GM23248 (cell line): ENCODE data around the gene PTPN6. TPM values are rescaled to one million over a fixed set of nuclear protein-coding genes. Genes with fewer than 3 reads are reported as not detected.

Experiments
- DNase-seq: peaks from one replicate; pipeline ENCODE4 v3.0.0-alpha.2; 2015
- H2AFZ ChIP-seq: fragments of 200-600 bp; sonication (generic); 2 replicates; pipeline ENCODE4 v1.6.1; 2016; ENCODE audit warnings: antibody characterized with exemption
- H3F3A ChIP-seq: fragments of 200-600 bp; sonication (generic); 2 replicates; pipeline ENCODE4 v1.6.1; 2016; ENCODE audit warnings: mild to moderate bottlenecking, antibody characterized with exemption, mixed run types; ENCODE audit not compliant: insufficient read depth
- H3K27ac ChIP-seq: fragments of 200-600 bp; sonication (generic); 2 replicates; pipeline ENCODE4 v1.5.1; 2016; ENCODE audit warnings: mild to moderate bottlenecking
- H3K27me3 ChIP-seq: fragments of 200-600 bp; sonication (generic); replicated peaks from 2 replicates; pipeline ENCODE4 v1.6.1; 2016; ENCODE audit warnings: mild to moderate bottlenecking; ENCODE audit not compliant: insufficient read depth
- H3K36me3 ChIP-seq: fragments of 200-600 bp; sonication (generic); 2 replicates; pipeline ENCODE4 v1.6.1; 2016; ENCODE audit warnings: low read depth, mild to moderate bottlenecking
- H3K4me1 ChIP-seq: fragments of 200-600 bp; sonication (generic); 2 replicates; pipeline ENCODE4 v1.6.1; 2016; ENCODE audit warnings: mild to moderate bottlenecking; ENCODE audit not compliant: insufficient read depth
- H3K4me2 ChIP-seq: fragments of 200-600 bp; sonication (generic); one replicate; pipeline ENCODE4 v1.6.1; 2016; ENCODE audit warnings: mild to moderate bottlenecking; ENCODE audit not compliant: unreplicated experiment
- H3K4me3 ChIP-seq: fragments of 200-600 bp; sonication (generic); 2 replicates; pipeline ENCODE4 v1.5.1; 2016; ENCODE audit warnings: mild to moderate bottlenecking
- H3K79me2 ChIP-seq: fragments of 200-600 bp; sonication (generic); 2 replicates; pipeline ENCODE4 v1.6.1; 2016; ENCODE audit warnings: mild to moderate bottlenecking; ENCODE audit not compliant: insufficient read depth
- H3K9ac ChIP-seq: fragments of 200-600 bp; sonication (generic); 2 replicates; pipeline ENCODE4 v1.6.1; 2016; ENCODE audit warnings: mild to moderate bottlenecking
- H3K9me2 ChIP-seq: fragments of 200-600 bp; sonication (generic); 2 replicates; pipeline ENCODE4 v1.6.1; 2016; ENCODE audit warnings: mixed run types, mild to moderate bottlenecking, moderate library complexity; ENCODE audit not compliant: insufficient read depth
- H3K9me3 ChIP-seq: fragments of 200-600 bp; sonication (generic); one replicate; pipeline ENCODE4 v1.6.1; 2017; ENCODE audit warnings: low read depth
- H4K20me1 ChIP-seq: fragments of 200-600 bp; sonication (generic); 2 replicates; pipeline ENCODE4 v1.6.0; 2016; ENCODE audit not compliant: insufficient read depth
- EZH2 ChIP-seq: fragments of 200-600 bp; sonication (generic); IDR thresholded peaks from 2 replicates; pipeline ENCODE4 v1.6.1; 2018; ENCODE audit warnings: antibody characterized with exemption, mild to moderate bottlenecking; ENCODE audit not compliant: insufficient read depth, poor library complexity, severe bottlenecking
- EZH2phosphoT487 ChIP-seq: fragments of 200-600 bp; sonication (generic); IDR thresholded peaks from 2 replicates; pipeline ENCODE4 v1.6.1; 2018; ENCODE audit warnings: antibody characterized with exemption, moderate library complexity, mild to moderate bottlenecking, low read depth; ENCODE audit not compliant: insufficient read depth
- WGBS, 2 experiments: methylation state at CpG; one replicate each; pipeline ENCODE4 v1.1.6; 2015 to 2017; ENCODE audit warnings: low lambda C conversion rate in 2 of 2, low coverage in 1 of 2; ENCODE audit errors: missing lambda C conversion rate in 2 of 2; 5-methylcytosine and 5-hydroxymethylcytosine counted together
- in situ Hi-C: fragments of 300-500 bp; cut with MboI; formaldehyde crosslinking; loops from 2 replicates; pipeline ENCODE4 v1.15.0; 2020
- polyA plus RNA-seq: library from polyadenylated mRNA; unstranded; fragments of >200 nt; fragmentation: Nextera tagmentation; extraction: Ambion mirVana; gene quantifications from 2 replicates; pipeline ENCODE4 v1.2.1, GENCODE V29; 2016
- total RNA-seq: library from RNA; depleted of rRNA; stranded (reverse); fragments of >200 nt; shearing (Covaris generic); gene quantifications from 2 replicates; pipeline ENCODE4 v1.2.3, GENCODE V29; 2014

Gene PTPN6
- total and polyA plus RNA-seq, 2 experiments from 2014 or later: 0.21 TPM; not detected in 1

DNA sequence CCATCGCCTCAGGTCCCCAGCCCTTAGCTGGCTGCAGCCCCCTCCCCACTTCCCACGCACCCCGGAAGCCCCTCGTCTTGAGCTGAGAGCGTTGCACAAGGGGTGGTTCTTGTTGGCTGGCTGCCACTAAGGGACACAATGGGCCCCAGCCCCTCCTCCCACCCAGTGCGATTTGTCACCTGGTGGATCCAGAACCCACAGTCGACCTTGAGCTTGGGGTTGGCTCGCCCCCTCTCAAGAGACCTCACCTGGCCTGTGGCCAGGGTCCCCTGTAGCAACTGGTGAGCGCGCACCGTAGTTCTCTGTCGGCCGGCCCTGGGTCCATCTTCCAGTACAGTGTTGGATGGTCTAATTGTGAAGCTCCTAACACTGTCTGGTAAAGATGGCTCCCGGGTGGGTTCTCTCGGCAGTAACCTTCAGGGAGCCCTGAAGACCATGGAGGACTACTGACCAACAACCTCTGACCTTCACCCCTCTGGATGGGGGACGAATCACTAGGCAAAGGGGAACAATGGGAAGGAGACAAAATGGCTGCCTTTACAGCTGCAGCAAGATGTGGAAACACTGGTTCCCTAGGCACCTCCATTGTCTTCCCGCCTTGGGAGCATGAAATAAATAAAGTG, 12.7 kb downstream of the PTPN6 start:
- Histone ChIP-seq H3K9ac (no peak overlapping the region), H3K9me2 (no peaks in the 10 kb centered on the region), H3K27me3 (no peaks in the 10 kb centered on the region), H4K20me1 (no peaks in the 10 kb centered on the region), H3K4me1 (peaks cover 9% of the 10 kb centered on the region; the same call in 1 of the 2 replicates), H2AFZ (no peak overlapping the region), H3K4me3 (no peak overlapping the region), H3K4me2 (no peak overlapping the region), H3K27ac (no peak overlapping the region), H3K9me3 (no peaks in the 10 kb centered on the region), H3K79me2 (peaks cover 15% of the 10 kb centered on the region), H3F3A (peaks cover 44% of the 10 kb centered on the region), H3K36me3 (peaks cover 26% of the 10 kb centered on the region)
- whole genome bisulfite sequencing, 2 experiments: 86% methylated on average over 12 to 17 of the region's 17 CpGs
- DNase-seq: no peak
- in situ Hi-C loops: no loop called here
- TF ChIP-seq EZH2 (no peak), EZH2phosphoT487 (no peak)

DNA sequence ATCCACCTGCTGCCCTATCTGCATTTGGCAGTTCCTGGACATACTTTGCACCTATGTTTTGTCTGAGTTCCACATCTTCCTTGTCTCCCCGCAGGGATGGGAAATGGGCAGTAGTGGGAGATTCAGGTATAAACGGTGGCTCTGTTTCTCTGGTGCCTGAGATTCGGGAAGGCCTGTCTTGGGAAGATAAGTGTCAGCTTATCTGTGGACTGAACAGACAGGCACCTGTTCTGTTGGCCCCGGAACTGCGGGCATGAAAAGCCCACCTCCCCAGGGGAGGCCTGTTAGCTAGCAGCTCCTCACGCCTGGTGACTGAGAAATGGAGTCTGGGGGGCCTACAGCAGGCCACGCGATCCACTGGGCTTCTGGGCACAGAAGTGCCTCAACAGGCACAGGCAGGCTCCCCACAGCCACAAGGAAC, 13.5 kb downstream of the PTPN6 start:
- 73 to 78% methylated on average over 8 of the region's 8 CpGs for WGBS, 2 experiments
- TF ChIP-seq EZH2 (no peak), EZH2phosphoT487 (no peak)
- H3K9ac ChIP-seq: peak overlapping the region; percentile 58; the same call in 1 of the 2 replicates
- H4K20me1 ChIP-seq: no peaks in the 10 kb centered on the region
- H3K36me3 ChIP-seq: peaks cover 27% of the 10 kb centered on the region
- DNase-seq: no peak
- H3K4me1 ChIP-seq: peaks cover 15% of the 10 kb centered on the region; the same call in 1 of the 2 replicates
- no peaks in the 10 kb centered on the region for H3K9me3 ChIP-seq
- no peaks in the 10 kb centered on the region for H3K9me2 ChIP-seq
- peaks cover 45% of the 10 kb centered on the region for H3F3A ChIP-seq
- H2AFZ ChIP-seq: no peak overlapping the region
- H3K4me2 ChIP-seq: no peak overlapping the region
- peaks cover 22% of the 10 kb centered on the region for H3K79me2 ChIP-seq
- in situ Hi-C loops: no loop called here
- H3K27me3 ChIP-seq: no peaks in the 10 kb centered on the region
- H3K27ac ChIP-seq: peak overlapping the region; percentile 53
- H3K4me3 ChIP-seq: no peak overlapping the region

DNA sequence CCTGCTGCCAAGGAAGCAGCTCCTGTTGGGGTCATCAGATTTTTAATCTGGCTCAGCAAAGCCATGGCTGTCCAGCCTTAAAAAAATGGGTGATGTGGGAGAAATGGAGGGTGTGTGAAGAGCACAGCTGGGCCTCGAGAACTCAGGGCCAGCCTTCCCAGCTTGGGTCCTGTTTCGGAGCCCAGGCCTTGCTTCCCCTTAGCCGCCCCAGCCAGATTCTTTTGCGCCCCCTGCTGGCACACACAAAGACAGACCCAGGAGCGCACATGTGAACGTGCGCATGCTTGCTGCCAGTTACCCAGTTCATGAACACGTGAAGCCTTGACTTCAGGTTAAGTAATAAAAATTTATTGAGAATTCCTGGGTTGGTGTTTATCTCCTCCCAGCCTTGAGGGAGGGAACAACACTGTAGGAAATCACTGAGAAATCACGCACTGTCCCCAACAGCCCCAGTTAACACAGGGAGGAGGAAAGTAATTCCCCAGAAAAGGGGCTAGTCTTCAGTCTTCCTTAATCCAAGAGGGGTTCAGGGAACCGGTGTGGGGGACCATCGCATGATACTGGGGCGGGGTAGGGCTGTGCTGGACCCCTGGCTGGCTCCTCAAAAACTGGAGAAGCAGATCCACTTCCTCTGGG, 14.0 kb downstream of the PTPN6 start:
- Histone ChIP-seq H3K9me3 (no peaks in the 10 kb centered on the region), H3K9me2 (no peaks in the 10 kb centered on the region), H4K20me1 (no peaks in the 10 kb centered on the region), H3K4me1 (peaks cover 15% of the 10 kb centered on the region; the same call in 1 of the 2 replicates), H3K36me3 (peaks cover 27% of the 10 kb centered on the region), H3K27ac (peak overlapping the region; percentile 53), H3K79me2 (peaks cover 27% of the 10 kb centered on the region), H3K4me2 (no peak overlapping the region), H3K27me3 (no peaks in the 10 kb centered on the region), H3K4me3 (no peak overlapping the region), H2AFZ (no peak overlapping the region), H3F3A (peaks cover 45% of the 10 kb centered on the region), H3K9ac (peak overlapping the region; percentile 58; the same call in 1 of the 2 replicates)
- in situ Hi-C loops: no loop called here
- TF ChIP-seq EZH2phosphoT487 (no peak), EZH2 (no peak)
- WGBS, 2 experiments: 25 to 28% methylated on average over 12 of the region's 12 CpGs
- peak; percentile 89 for DNase-seq

DNA sequence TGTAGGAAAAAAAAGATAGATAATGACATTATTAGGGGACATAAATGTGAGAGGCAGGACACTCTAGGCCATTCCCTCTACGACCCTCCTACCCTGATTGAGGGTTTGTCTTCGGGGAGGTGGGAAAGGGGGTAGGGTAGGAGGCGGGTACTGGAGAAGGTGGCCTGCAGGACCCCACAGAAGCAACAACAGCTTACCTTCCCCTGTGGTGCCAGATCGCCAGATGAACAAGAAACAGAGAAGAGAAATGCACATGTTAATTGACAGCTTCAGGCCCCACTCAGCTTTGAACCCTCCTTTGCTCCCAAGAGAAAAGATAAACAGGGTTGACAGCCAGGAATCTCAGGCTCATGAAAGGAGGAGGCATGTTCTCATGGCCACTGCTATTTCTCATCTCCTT, 14.6 kb downstream of the PTPN6 start:
- no peak for TF ChIP-seq EZH2phosphoT487
- no peak for TF ChIP-seq EZH2
- H3K9me2 ChIP-seq: no peaks in the 10 kb centered on the region
- H3K4me2 ChIP-seq: no peak overlapping the region
- in situ Hi-C loops: no loop called here
- no peaks in the 10 kb centered on the region for H3K9me3 ChIP-seq
- H3K27ac ChIP-seq: peak overlapping the region; percentile 53; the same call in 1 of the 2 replicates
- H3K4me1 ChIP-seq: peaks cover 15% of the 10 kb centered on the region; the same call in 1 of the 2 replicates
- no peaks in the 10 kb centered on the region for H3K27me3 ChIP-seq
- H3F3A ChIP-seq: peaks cover 45% of the 10 kb centered on the region
- H3K9ac ChIP-seq: no peak overlapping the region
- no peak overlapping the region for H3K4me3 ChIP-seq
- no peaks in the 10 kb centered on the region for H4K20me1 ChIP-seq
- H3K79me2 ChIP-seq: peaks cover 31% of the 10 kb centered on the region
- no peak for DNase-seq
- peaks cover 27% of the 10 kb centered on the region for H3K36me3 ChIP-seq
- H2AFZ ChIP-seq: no peak overlapping the region
- 83 to 87% methylated on average over 4 of the region's 4 CpGs for WGBS, 2 experiments
